GF-D8 (cell line): ENCODE measurements around the gene ACE.

Experiments
- DNase-seq: peaks from one replicate; lab custom pipeline; 2025; lab: John Stamatoyannopoulos, UW

The ACE gene

GRCh38 chr17:63516910-63517824 lies 40.3 kb downstream of the ACE start:
- DNase-seq = no peak

DNA sequence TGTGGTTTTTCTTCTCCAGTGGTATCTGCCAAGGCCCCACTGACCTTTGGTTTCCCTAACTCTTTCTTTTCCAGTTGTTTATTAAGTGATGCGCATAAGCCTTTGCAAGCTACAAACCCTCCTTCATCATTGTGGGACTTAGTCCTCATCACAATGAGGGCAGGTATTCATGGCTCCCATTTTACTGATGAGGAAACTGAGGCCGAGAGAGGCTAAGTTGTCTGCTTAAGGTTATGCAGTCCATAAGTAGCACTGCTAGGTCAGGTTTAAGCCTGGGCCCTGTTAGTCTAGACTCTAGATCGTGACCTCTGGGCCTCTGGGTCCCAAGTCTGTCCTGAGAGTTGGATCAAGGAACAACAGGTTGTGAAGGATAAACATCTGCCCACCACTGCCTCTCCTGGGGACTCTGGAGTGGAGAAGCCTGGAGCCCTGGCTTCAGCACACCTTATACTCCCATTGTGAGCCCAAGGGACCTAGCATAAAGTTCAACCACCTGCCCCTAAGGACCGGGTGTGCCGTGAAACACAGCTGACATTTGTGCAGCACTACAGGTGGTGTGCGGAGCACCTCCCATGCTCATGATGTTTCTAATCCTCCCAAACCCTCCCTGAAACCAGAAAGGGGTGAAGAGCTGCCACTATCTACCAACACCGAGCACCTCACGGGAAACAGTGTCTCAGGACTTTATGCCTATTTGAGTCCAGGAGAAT lies 41.1 kb downstream of the ACE start:
- no peak for DNase-seq

DNA sequence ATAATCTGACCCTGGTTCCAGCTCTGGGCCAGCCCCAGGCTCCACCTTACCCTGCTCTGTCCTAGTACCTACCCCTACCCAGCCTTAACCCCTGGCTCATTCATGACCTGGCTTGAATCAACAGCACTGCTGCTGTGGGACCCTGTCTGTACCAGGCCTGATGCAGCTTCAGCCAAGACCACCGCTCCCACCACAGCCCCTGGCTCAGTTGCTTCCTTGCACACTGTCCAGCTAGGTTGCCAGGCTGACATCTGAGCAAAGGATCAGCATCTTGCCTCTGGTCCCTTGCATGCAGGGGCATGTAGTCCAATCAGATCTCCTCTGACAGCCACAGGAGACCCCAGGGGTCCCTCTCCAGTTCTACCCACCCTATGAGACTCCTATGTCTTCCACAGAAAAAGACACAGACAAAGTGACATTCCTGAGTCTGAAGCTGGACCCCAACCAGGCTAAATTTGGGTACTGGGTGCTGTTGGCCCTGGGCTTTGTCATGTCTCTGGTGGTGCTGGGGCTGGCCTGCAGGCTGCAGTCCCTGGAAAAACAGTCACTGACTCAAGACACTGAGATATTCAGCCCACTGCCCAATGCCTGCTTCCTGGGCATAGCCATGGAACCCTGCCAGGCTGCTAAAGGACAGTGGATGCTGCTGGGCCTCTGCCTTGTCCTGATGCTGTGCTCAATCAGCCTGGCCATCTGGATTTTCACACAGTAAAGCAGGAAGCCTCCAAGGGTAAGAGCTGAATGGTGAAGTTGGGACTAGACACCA lies 42.4 kb downstream of the ACE start:
- DNase-seq = no peak

DNA sequence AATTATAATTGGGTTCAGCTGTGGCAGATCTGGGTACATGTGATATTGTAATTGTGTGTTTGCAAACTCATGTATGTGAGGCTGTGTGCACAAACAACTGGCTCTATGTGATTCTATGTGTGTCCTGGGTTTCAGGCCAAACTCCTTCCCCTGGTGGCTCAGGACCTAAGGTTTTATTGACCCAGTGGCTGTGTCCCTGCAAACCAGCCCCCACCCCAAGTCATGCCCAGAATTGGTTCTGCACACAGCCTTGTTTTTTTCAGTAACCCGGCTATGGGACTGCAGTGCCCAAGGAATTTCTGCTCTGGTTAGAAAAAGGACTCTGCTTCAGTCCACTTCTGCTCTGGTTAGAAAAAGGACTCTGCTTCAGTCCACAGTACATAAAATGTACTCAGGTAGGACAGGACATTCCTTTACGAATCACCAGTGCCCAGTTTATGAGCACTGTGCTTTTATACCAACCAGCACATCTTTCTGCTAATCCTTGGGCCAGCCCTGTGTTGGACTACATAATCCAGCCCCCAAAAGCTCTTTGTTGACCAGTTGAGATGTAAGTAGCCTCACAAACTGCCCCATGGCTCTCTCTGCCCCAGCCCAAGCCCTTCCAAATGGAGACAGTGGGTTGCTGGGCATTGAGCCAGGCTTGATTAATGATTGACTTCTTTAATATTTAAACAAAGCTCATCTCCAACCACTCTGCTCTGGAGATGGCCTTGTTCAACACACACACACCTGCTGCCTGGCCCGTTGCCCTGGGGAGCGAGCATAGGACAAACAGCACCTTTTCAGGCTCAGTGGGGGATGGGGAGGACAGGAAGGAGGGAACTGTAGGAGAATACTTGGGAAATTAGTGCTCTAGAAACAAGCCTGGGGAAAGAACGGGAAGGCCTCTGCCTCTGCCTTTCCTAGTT lies 43.4 kb downstream of the ACE start:
- no peak for DNase-seq

GRCh38 chr17:63523253-63523855 lies 46.5 kb downstream of the ACE start, which contains the start of gene KCNH6:
Gene KCNH6, plus strand, starts transcription at chr17:63523358. Its CDS starts 56 bp downstream, at chr17:63523414.
- no peak for DNase-seq

GRCh38 chr17:63524051-63524450 lies 47.2 kb downstream of the ACE start:
- DNase-seq = no peak

GRCh38 chr17:63525190-63525946 lies 48.5 kb downstream of the ACE start:
- no peak for DNase-seq

- DNase-seq = no peak
These were observed 50.0 kb downstream of the ACE start for GRCh38 chr17:63526861-63527260.

GRCh38 chr17:63528183-63528582 lies 51.3 kb downstream of the ACE start:
- no peak for DNase-seq

GRCh38 chr17:63529711-63530556 lies 53.1 kb downstream of the ACE start:
- DNase-seq = no peak

GRCh38 chr17:63530557-63531021 lies 53.7 kb downstream of the ACE start:
- DNase-seq = no peak

DNA sequence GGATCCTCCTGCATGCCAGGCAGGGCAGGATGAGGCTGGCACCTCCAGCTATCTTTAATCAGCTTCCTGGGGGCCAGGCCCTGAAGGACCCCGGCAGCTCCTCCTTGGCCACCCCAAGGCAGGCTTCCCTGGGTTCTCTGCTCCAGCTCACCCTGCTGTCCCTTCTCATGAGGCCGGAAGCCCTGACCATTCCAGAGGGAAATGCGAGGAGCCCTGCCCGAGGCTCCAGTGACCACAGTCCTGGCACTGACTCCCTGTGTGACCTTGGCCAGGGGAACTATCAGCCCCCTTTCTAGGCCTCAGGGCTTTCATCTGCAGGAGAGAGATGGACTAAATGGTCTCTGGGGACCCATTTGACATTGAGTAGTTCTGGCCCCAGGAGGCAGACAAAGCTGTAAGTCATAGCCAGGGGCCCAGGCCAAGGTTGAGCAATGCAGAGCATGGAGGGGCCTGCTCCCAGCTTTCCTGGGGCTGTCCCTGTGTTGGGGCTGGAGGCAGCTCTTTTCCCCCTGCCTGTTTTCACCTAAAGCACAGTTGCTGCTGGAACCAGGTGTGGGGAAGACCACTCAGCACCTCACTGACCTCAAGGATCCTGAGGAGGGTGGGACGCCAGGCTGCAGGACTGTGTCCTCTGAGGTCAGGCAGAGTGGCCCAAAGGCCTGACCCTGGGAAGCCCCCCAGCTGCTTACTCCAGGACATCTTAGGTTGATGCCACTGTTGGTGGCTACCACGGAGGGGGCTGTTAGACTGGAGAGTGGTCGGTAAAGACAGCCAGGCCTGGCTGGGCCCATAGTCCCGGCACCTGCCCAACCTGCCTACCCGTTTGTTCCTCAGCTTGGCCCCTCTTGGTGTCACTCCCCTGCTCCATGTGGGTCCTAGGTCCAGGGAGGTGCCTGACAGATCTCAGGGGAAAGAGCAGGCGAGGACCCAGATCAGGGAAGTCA lies 54.4 kb downstream of the ACE start:
- no peak for DNase-seq

- no peak for DNase-seq
These were observed 56.7 kb downstream of the ACE start for GRCh38 chr17:63533433-63534077.

DNA sequence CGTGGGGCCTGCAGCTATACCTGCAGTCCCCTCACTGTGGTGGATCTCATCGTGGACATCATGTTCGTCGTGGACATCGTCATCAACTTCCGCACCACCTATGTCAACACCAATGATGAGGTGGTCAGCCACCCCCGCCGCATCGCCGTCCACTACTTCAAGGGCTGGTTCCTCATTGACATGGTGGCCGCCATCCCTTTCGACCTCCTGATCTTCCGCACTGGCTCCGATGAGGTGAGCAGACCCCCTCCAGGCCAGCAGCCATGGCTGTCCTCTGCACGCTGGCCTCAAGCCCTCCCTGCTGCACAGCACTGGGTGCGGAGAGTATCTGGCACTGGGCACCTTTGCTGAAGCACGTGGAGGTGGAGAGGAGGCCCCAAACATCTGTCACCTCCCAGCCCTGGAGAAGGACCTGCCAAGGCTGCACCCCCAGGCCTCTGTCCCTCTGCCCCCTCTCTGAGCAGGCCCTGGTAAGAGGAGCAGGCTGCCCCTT lies 57.3 kb downstream of the ACE start:
- no peak for DNase-seq

- DNase-seq = no peak
These were observed 58.1 kb downstream of the ACE start for GRCh38 chr17:63534816-63535455.

GRCh38 chr17:63535640-63536039 lies 58.8 kb downstream of the ACE start:
- DNase-seq = no peak

DNA sequence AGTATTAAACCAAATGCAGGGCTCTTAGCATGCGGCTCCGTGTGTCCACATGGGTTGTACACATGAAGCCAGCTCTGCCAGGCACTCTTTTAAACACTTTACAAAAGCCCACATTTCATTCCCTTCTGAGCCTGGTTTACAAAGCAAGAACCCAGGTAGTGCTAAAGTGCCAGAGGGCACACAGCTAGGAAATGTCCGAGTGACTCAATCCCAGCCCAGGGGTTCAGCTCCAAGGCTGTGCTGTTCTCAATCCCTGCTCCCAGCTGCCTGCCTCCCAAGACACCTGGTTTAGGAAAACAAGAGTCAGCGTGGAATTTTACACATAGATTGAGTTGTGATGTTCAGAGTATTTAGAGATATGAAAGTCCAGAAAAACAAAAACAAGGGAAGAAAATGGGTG lies 60.1 kb downstream of the ACE start:
- DNase-seq = no peak
